Breast epithelium (tissue), 3 donors: Measurements from ENCODE around the gene KCNJ10.

Experiments
- POLR2A ChIP-seq: fragments of 450-650 bp; IDR thresholded peaks from one replicate; pipeline ENCODE4 v1.6.1; 2016; ENCODE audit warnings: antibody characterized with exemption, mild to moderate bottlenecking, moderate library complexity
- TF ChIP-seq, protein P1 (sequence below), 3 donors: fragments of 450-650 bp; IDR thresholded peaks; one replicate each; pipeline ENCODE4 v1.5.1; 2016 to 2017; ENCODE audit warnings: antibody characterized with exemption in 3 of 3, mild to moderate bottlenecking in 3 of 3, moderate library complexity in 3 of 3

GRCh38 chr1:160113407-160113806 lies 43.4 kb upstream of the KCNJ10 start:
- TF ChIP-seq, protein P1, sequence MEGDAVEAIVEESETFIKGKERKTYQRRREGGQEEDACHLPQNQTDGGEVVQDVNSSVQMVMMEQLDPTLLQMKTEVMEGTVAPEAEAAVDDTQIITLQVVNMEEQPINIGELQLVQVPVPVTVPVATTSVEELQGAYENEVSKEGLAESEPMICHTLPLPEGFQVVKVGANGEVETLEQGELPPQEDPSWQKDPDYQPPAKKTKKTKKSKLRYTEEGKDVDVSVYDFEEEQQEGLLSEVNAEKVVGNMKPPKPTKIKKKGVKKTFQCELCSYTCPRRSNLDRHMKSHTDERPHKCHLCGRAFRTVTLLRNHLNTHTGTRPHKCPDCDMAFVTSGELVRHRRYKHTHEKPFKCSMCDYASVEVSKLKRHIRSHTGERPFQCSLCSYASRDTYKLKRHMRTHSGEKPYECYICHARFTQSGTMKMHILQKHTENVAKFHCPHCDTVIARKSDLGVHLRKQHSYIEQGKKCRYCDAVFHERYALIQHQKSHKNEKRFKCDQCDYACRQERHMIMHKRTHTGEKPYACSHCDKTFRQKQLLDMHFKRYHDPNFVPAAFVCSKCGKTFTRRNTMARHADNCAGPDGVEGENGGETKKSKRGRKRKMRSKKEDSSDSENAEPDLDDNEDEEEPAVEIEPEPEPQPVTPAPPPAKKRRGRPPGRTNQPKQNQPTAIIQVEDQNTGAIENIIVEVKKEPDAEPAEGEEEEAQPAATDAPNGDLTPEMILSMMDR (IDR thresholded peaks at IDR 0.05): no peak
- TF ChIP-seq POLR2A: no peak
